Stimulated activated CD4-positive, alpha-beta T cell treated with anti-CD3 and anti-CD28 coated beads, TNF-alpha, amount 100 ng/mL, for 4 hours (primary cell): ENCODE data around the gene ITPK1.

ENCODE experiments used
- DNase-seq, 3 experiments: peaks; one replicate each; pipeline ENCODE4 v3.0.0-alpha.2; 2020; ENCODE audit warnings: low read depth in 3 of 3

Gene ITPK1

GRCh38 chr14:92953526-92953925 lies 162.2 kb downstream of the ITPK1 start:
- DNase-seq: no peak

GRCh38 chr14:92952481-92953298 lies 163.0 kb downstream of the ITPK1 start:
- DNase-seq: no peak

DNA sequence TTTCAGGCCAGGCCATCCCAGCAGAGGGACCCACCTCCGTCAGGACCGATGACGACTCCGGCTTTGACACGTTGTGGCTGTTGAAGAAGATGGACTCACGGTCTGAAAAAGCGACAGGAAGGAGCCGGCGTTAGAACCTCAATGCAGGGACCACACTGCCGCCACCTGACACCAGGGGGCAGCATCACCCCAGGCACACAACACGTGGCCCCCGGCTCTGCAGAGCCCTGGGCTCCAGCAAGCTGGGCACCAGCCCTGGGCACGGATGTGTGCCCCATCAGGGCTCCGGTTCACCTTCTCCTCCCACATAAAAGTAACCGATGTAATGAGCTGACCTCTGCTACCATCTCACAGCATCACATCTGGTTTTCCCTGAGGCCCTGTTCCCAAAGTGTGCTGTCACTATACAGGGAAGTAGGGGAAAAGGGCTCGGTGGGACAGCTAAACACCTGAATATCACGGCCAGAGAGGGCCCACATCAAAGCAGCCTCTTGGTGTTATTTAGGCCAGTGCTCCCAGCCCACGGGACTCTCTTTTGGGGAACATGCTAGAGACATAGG lies 163.7 kb downstream of the ITPK1 start:
- peak; percentile 55 to 69 (median 60) for DNase-seq

- DNase-seq: no peak
Measured at GRCh38 chr14:92951261-92951660, 164.5 kb downstream of the ITPK1 start.

- DNase-seq: no peak
Measured at GRCh38 chr14:92950773-92951172, 165.0 kb downstream of the ITPK1 start.

DNA sequence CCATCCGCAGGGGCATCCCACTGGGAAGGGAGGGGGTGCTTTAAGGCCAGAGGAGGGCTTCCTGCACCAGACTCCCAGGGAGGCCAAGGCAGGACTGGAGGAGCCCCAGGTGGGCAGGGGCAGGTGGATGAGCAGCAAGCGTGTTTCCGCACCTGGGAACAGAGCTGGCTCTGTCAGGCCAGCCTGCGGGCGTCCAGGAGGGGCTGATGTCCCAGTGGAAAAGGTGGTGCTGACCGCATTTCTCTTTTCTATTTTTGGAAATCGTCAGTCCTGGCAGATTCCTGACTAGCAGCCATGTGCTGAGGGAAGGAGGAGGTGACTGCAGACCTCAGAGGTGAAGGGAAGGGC lies 165.6 kb downstream of the ITPK1 start:
- no peak for DNase-seq

DNA sequence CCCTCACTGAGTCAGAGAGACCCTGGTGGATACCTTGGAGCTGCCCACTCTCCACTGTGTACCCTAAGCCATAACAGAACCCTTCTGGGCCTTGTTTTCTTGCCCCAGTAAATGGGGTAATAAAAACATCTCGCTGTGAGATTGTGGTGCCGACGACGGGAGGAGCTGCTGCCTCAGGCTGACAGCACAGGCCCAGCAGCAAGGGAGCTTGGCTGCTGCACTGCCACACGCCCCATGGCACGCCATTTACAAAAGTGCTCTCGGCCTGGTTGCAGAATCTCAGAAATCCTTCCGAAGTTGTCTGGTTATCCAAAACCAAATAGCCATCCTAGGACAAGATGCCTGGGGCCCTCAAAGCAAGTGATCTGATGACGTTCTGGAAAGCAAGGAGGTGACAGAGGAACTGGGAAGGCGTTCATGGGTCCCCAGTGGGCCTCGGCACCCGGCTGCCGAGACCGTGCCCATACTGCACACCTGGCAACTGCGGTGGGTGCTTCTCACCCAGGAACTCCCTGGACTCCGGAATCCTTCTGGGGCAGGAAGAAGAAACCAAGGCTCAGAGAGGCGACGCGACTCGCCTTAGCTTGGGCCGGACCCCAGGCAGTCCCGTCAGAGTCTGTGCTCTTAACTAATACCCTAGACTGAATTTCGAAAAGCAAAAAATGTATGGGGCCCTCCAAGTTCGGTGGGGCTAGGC lies 166.1 kb downstream of the ITPK1 start:
- no peak for DNase-seq

- no peak for DNase-seq
Measured at GRCh38 chr14:92948647-92949046, 167.1 kb downstream of the ITPK1 start.

- DNase-seq: no peak
Measured at GRCh38 chr14:92946847-92947545, 168.7 kb downstream of the ITPK1 start.

DNA sequence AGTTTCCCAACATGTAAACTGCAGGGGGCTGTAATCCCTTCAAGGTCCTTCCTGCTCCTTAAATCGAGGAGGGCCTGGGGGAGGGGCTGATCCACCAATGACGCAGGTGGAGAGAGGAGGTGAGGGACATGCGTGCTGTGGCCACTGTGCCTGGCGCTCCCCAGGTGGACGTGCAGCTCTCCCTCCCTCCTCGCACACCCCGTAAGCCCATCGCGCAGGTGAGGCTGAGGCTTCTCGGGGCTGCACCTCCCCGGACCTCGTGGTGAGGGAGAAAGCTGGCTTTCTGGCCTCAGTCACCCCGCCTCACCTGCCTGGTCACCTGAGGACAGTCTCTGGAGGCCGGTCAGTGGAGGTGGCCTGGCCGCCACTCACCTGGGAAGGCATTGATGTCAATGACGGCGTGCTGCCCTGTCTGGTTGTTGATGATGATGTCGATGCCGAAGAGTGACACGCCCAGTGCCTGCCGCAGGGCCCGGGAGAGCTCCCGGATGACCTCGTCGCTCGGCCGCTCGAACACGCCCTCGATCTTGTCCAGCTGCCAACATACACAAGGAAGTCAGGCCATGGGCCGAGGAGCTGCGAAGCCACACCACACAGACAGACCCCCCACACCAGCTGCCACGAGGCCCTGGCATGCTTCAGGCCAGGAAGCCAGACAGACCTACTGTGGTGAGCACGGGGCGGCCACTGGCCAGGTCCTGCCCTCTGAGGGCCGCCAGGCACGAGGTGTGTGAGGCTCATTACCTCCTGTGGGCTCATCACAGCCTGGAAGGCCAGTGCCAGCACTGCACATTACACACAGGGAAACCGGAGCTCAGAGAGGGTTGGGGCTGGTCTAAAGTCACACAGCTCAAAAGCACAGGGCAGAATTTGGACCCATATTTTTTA lies 169.5 kb downstream of the ITPK1 start:
- DNase-seq: no peak

DNA sequence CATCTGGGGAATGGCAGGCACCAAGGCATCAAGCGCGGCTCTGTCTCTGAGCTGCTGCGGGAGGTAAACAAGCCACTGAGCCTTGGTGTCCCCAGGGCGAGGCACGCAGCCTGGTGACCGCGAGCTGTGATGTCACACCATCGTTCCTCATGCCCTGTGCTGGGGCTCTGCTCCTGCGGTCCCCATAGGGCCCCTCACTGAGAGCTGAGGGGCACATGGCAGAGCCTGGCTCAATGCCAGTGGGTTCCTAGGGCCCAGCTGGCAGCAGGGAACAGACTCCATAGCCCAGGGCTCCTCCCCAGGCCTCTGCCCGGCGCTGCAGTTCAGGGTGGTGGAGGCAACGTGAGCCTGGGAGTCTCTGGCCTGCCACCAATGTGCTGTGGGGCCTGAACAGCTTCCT lies 170.2 kb downstream of the ITPK1 start:
- DNase-seq: no peak

GRCh38 chr14:92944976-92945375 lies 170.7 kb downstream of the ITPK1 start:
- DNase-seq: no peak

GRCh38 chr14:92943855-92944570 lies 171.7 kb downstream of the ITPK1 start:
- no peak for DNase-seq

- no peak for DNase-seq
Measured at GRCh38 chr14:92942976-92943710, 172.6 kb downstream of the ITPK1 start.

DNA sequence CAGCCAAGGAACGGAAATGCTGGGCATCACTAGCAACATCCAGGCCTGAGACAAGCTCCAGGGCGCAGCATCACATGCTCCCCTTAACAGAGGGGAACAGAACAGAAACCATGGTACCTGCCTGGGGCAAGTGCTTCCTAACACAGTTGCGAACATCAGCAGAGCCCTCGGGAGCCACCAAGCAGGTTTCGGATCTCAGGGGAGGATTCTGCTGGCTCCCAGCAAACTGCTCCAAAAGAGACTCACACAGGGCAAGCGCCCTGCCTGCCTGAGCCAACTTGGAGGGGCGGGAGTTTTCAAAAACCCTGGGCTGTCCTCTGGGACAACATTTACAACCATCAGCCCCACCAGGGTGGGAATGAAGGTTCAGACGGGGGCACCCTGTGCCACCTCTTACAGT lies 173.1 kb downstream of the ITPK1 start:
- DNase-seq: no peak

DNA sequence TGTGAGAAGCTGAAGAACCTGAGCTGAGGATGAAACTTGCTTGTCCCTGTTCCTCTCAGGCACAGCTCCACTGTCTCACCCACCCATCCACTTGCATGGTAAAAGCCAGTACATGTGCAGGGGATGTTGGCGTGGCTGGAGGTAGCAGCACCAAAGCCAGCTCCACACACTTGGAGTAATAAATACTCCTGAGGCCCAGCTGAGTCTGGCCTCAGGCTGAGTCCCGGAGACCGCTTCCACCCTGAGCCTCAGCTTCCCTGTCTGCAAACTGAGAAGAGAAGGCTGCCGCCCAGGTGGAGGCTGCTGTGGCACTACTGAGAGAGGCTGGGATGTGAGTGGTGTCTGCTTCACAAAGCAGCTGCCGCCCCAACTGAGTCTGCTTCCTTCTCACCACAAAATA lies 173.6 kb downstream of the ITPK1 start:
- no peak for DNase-seq

DNA sequence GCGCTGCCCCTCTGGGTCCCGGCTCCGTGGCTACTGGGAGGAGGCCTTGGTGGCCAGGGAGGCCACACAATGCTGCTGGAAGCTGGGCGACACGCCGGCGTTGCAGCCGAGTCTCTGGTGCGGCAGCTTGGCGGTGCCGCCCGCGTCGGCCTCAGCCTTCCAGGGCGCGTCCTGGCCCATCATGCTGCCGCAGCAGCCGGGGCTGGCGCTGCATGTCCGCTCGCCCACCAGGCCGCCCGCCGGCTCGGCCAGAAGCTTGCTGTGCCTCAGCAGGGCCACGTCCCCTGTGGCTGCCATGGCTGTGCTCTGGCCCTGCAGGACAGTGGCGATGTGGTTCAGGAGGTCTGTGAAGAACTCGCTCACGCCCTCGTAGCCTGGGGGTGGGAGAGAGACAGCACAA lies 174.2 kb downstream of the ITPK1 start:
- DNase-seq: no peak

DNA sequence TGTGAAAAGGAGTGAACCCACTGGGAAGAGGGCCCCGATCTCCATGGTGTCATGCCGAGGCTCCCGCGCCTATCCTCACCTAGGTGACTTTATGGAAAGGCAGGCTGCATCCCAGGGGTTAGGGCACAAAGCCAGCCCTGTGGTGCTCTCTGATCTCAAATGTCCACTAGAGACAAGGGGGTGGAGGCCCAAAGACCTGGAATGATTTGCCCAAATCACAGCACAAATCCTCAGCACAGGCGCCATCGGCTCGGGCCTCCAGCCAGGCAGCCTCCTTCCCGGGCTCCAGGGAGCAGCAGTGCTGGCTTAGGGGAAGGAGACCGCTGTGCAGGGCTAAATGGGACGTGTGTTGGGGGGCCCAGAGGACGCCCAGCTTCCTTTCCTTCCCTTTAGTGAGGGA lies 175.2 kb downstream of the ITPK1 start:
- DNase-seq: no peak

DNA sequence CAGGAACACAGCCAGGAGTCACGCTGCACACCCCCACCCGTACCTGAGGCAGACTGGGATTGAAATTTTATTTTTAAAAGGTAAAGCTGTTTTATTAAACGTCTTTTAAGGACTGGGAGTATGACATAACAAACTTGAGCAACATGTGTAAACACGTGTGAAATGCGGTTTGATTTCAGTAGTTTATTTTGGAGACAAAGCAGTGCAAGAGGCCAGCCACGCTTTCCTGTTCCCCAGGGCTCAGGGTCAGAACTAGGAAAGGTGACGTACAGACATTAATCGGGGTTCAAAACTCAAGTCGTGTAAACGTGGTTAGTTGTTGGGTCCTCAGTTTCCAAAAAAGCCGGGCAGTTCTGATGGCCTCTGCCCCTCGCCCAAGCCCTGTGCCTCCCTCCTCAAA lies 176.0 kb downstream of the ITPK1 start:
- no peak for DNase-seq
